NCI-H82 treated with DMSO at 0.1 percent for 48 hours (cell line): ENCODE measurements around the gene DPP6.

ENCODE experiments used
- DNase-seq: peaks from one replicate; lab custom pipeline; 2025; ENCODE audit not compliant: unreplicated experiment; lab: John Stamatoyannopoulos, UW

Gene DPP6

GRCh38 chr7:154231732-154232131 is 179.5 kb downstream of the DPP6 start:
- DNase-seq: no peak

GRCh38 chr7:154232700-154233099 is 180.5 kb downstream of the DPP6 start:
- DNase-seq: no peak

- DNase-seq: no peak
These were observed 189.8 kb downstream of the DPP6 start for GRCh38 chr7:154241988-154242387.

GRCh38 chr7:154242709-154243108 is 190.5 kb downstream of the DPP6 start:
- DNase-seq: no peak

GRCh38 chr7:154252046-154252445 is 199.8 kb downstream of the DPP6 start:
- no peak for DNase-seq

- DNase-seq: no peak
These were observed 201.6 kb downstream of the DPP6 start for GRCh38 chr7:154253810-154254209.

- no peak for DNase-seq
These were observed 203.1 kb downstream of the DPP6 start for GRCh38 chr7:154255324-154255723.

GRCh38 chr7:154256150-154256549 is 204.0 kb downstream of the DPP6 start:
- no peak for DNase-seq

- DNase-seq: no peak
These were observed 207.2 kb downstream of the DPP6 start for GRCh38 chr7:154259396-154259795.

GRCh38 chr7:154287356-154287755 is 235.2 kb downstream of the DPP6 start:
- no peak for DNase-seq

- no peak for DNase-seq
These were observed 236.9 kb downstream of the DPP6 start for GRCh38 chr7:154289119-154289518.

GRCh38 chr7:154296443-154296842 is 244.2 kb downstream of the DPP6 start:
- no peak for DNase-seq

GRCh38 chr7:154299736-154300135 is 247.5 kb downstream of the DPP6 start:
- no peak for DNase-seq

GRCh38 chr7:154302380-154302779 is 250.2 kb downstream of the DPP6 start:
- DNase-seq: no peak

GRCh38 chr7:154304231-154304630 is 252.0 kb downstream of the DPP6 start:
- no peak for DNase-seq

- DNase-seq: no peak
These were observed 252.8 kb downstream of the DPP6 start for GRCh38 chr7:154304740-154305700.

- no peak for DNase-seq
These were observed 253.8 kb downstream of the DPP6 start for GRCh38 chr7:154306036-154306435.

GRCh38 chr7:154308928-154309327 is 256.7 kb downstream of the DPP6 start:
- DNase-seq: no peak

GRCh38 chr7:154310114-154310513 is 257.9 kb downstream of the DPP6 start:
- DNase-seq: no peak

- DNase-seq: no peak
These were observed 272.0 kb downstream of the DPP6 start for GRCh38 chr7:154324196-154324595.

GRCh38 chr7:154326421-154326820 is 274.2 kb downstream of the DPP6 start:
- no peak for DNase-seq

GRCh38 chr7:154330318-154330717 is 278.1 kb downstream of the DPP6 start:
- DNase-seq: no peak
